Measurements from ENCODE around the gene PPT2.

PPT2 gene

GRCh38 chr6:32153564-32154513 lies at the start of gene PPT2:
PPT2 (plus strand) TSS chr6:32154141; CDS start chr6:32154595, 454 bp downstream.
- Mint-ChIP-seq H3K4me3 (peak within 1 kb of the TSS; percentile 82), H3K27me3 (peaks cover 55% of the 10 kb centered on the region), H3K4me1 (peaks cover 46% of the 10 kb centered on the region), H3K36me3 (peaks cover 17% of the 10 kb centered on the region), H3K27ac (peak within 1 kb of the TSS; percentile 59), H3K9me3 (no peaks in the 10 kb centered on the region)
- peak; percentile 77 for ATAC-seq

- H3K4me1 Mint-ChIP-seq: peaks cover 26% of the 10 kb centered on the region
- H3K27ac Mint-ChIP-seq: no peak overlapping the region
- H3K4me3 Mint-ChIP-seq: no peak overlapping the region
- H3K27me3 Mint-ChIP-seq: peaks cover 74% of the 10 kb centered on the region
- ATAC-seq: no peak
- H3K9me3 Mint-ChIP-seq: no peaks in the 10 kb centered on the region
- no peaks in the 10 kb centered on the region for H3K36me3 Mint-ChIP-seq
These were observed 48.5 kb upstream of the PPT2 start for GRCh38 chr6:32105433-32105832.

GRCh38 chr6:32107406-32107805 lies 46.5 kb upstream of the PPT2 start:
- peaks cover 9% of the 10 kb centered on the region for H3K36me3 Mint-ChIP-seq
- H3K9me3 Mint-ChIP-seq: no peaks in the 10 kb centered on the region
- H3K27ac Mint-ChIP-seq: no peak overlapping the region
- H3K27me3 Mint-ChIP-seq: peaks cover 66% of the 10 kb centered on the region
- H3K4me1 Mint-ChIP-seq: peaks cover 26% of the 10 kb centered on the region
- no peak for ATAC-seq
- no peak overlapping the region for H3K4me3 Mint-ChIP-seq

- peaks cover 59% of the 10 kb centered on the region for H3K27me3 Mint-ChIP-seq
- peaks cover 30% of the 10 kb centered on the region for H3K4me1 Mint-ChIP-seq
- no peak for ATAC-seq
- H3K9me3 Mint-ChIP-seq: no peaks in the 10 kb centered on the region
- no peak overlapping the region for H3K4me3 Mint-ChIP-seq
- H3K27ac Mint-ChIP-seq: no peak overlapping the region
- peaks cover 12% of the 10 kb centered on the region for H3K36me3 Mint-ChIP-seq
These were observed 45.8 kb upstream of the PPT2 start for GRCh38 chr6:32108094-32108627.

GRCh38 chr6:32108727-32109113 lies 45.2 kb upstream of the PPT2 start:
- H3K27me3 Mint-ChIP-seq: peaks cover 53% of the 10 kb centered on the region
- peaks cover 18% of the 10 kb centered on the region for H3K36me3 Mint-ChIP-seq
- H3K27ac Mint-ChIP-seq: no peak overlapping the region
- H3K9me3 Mint-ChIP-seq: no peaks in the 10 kb centered on the region
- no peak overlapping the region for H3K4me3 Mint-ChIP-seq
- H3K4me1 Mint-ChIP-seq: peaks cover 36% of the 10 kb centered on the region
- peak; percentile 12 for ATAC-seq

GRCh38 chr6:32109114-32109764 lies 44.7 kb upstream of the PPT2 start, which contains the start of gene TNXB:
TNXB (minus strand) TSS chr6:32109338; CDS start chr6:32098198, 11,140 bp downstream.
- Mint-ChIP-seq H3K9me3 (no peaks in the 10 kb centered on the region), H3K4me3 (no peak within 1 kb of the TSS), H3K27me3 (peaks cover 48% of the 10 kb centered on the region), H3K4me1 (peaks cover 36% of the 10 kb centered on the region), H3K36me3 (peaks cover 19% of the 10 kb centered on the region), H3K27ac (no peak within 1 kb of the TSS)
- peak; percentile 28 for ATAC-seq

- H3K9me3 Mint-ChIP-seq: no peaks in the 10 kb centered on the region
- H3K4me1 Mint-ChIP-seq: peaks cover 36% of the 10 kb centered on the region
- no peak overlapping the region for H3K4me3 Mint-ChIP-seq
- no peak for ATAC-seq
- no peak overlapping the region for H3K27ac Mint-ChIP-seq
- H3K27me3 Mint-ChIP-seq: peaks cover 43% of the 10 kb centered on the region
- H3K36me3 Mint-ChIP-seq: peaks cover 21% of the 10 kb centered on the region
These were observed 44.2 kb upstream of the PPT2 start for GRCh38 chr6:32109765-32110160.

- ATAC-seq: no peak
- Mint-ChIP-seq H3K4me1 (peaks cover 36% of the 10 kb centered on the region), H3K9me3 (no peaks in the 10 kb centered on the region), H3K27ac (no peak overlapping the region), H3K36me3 (peaks cover 30% of the 10 kb centered on the region), H3K27me3 (peaks cover 34% of the 10 kb centered on the region), H3K4me3 (no peak overlapping the region)
These were observed 43.3 kb upstream of the PPT2 start for GRCh38 chr6:32110632-32111031.

- Mint-ChIP-seq H3K4me3 (no peak overlapping the region), H3K36me3 (peaks cover 39% of the 10 kb centered on the region), H3K27ac (no peak overlapping the region), H3K27me3 (peaks cover 25% of the 10 kb centered on the region), H3K4me1 (peaks cover 36% of the 10 kb centered on the region), H3K9me3 (no peaks in the 10 kb centered on the region)
- ATAC-seq: no peak
These were observed 42.4 kb upstream of the PPT2 start for GRCh38 chr6:32111424-32112066.

- H3K36me3 Mint-ChIP-seq: peaks cover 45% of the 10 kb centered on the region
- H3K4me1 Mint-ChIP-seq: peaks cover 34% of the 10 kb centered on the region
- ATAC-seq: no peak
- H3K27me3 Mint-ChIP-seq: peaks cover 15% of the 10 kb centered on the region
- H3K9me3 Mint-ChIP-seq: no peaks in the 10 kb centered on the region
- H3K27ac Mint-ChIP-seq: peak overlapping the region; percentile 3
- H3K4me3 Mint-ChIP-seq: no peak overlapping the region
These were observed 41.4 kb upstream of the PPT2 start for GRCh38 chr6:32112431-32112980.

GRCh38 chr6:32113386-32114352 lies 40.3 kb upstream of the PPT2 start:
- H3K27me3 Mint-ChIP-seq: peaks cover 5% of the 10 kb centered on the region
- no peak overlapping the region for H3K4me3 Mint-ChIP-seq
- H3K36me3 Mint-ChIP-seq: peaks cover 52% of the 10 kb centered on the region
- no peaks in the 10 kb centered on the region for H3K9me3 Mint-ChIP-seq
- no peak for ATAC-seq
- peak overlapping the region; percentile 3 for H3K27ac Mint-ChIP-seq
- peaks cover 26% of the 10 kb centered on the region for H3K4me1 Mint-ChIP-seq

GRCh38 chr6:32114796-32115195 lies 39.1 kb upstream of the PPT2 start:
- Mint-ChIP-seq H3K9me3 (no peaks in the 10 kb centered on the region), H3K36me3 (peaks cover 61% of the 10 kb centered on the region), H3K4me1 (peaks cover 25% of the 10 kb centered on the region), H3K4me3 (no peak overlapping the region), H3K27ac (no peak overlapping the region), H3K27me3 (no peaks in the 10 kb centered on the region)
- no peak for ATAC-seq

- no peaks in the 10 kb centered on the region for H3K27me3 Mint-ChIP-seq
- H3K4me1 Mint-ChIP-seq: peaks cover 23% of the 10 kb centered on the region
- no peak overlapping the region for H3K4me3 Mint-ChIP-seq
- H3K27ac Mint-ChIP-seq: no peak overlapping the region
- no peak for ATAC-seq
- H3K36me3 Mint-ChIP-seq: peaks cover 69% of the 10 kb centered on the region
- H3K9me3 Mint-ChIP-seq: no peaks in the 10 kb centered on the region
These were observed 38.3 kb upstream of the PPT2 start for GRCh38 chr6:32115623-32116022.

- peaks cover 23% of the 10 kb centered on the region for H3K4me1 Mint-ChIP-seq
- no peaks in the 10 kb centered on the region for H3K9me3 Mint-ChIP-seq
- H3K27me3 Mint-ChIP-seq: no peaks in the 10 kb centered on the region
- H3K4me3 Mint-ChIP-seq: no peak overlapping the region
- peaks cover 73% of the 10 kb centered on the region for H3K36me3 Mint-ChIP-seq
- ATAC-seq: no peak
- no peak overlapping the region for H3K27ac Mint-ChIP-seq
These were observed 37.3 kb upstream of the PPT2 start for GRCh38 chr6:32116674-32117073.
